GM18505 (cell line): Measurements from ENCODE around the gene POR.

Source experiments
- ATAC-seq: cut with Tn5 transposase; IDR thresholded peaks from one replicate; pipeline ENCODE4 v1.9.1; 2021; ENCODE audit not compliant: unreplicated experiment
- POLR2A ChIP-seq: IDR thresholded peaks from 4 replicates; pipeline ENCODE4 v1.6.1; 2011; ENCODE audit warnings: borderline replicate concordance; ENCODE audit not compliant: insufficient read depth, insufficient read length; ENCODE audit errors: extremely low read depth

POR gene

DNA sequence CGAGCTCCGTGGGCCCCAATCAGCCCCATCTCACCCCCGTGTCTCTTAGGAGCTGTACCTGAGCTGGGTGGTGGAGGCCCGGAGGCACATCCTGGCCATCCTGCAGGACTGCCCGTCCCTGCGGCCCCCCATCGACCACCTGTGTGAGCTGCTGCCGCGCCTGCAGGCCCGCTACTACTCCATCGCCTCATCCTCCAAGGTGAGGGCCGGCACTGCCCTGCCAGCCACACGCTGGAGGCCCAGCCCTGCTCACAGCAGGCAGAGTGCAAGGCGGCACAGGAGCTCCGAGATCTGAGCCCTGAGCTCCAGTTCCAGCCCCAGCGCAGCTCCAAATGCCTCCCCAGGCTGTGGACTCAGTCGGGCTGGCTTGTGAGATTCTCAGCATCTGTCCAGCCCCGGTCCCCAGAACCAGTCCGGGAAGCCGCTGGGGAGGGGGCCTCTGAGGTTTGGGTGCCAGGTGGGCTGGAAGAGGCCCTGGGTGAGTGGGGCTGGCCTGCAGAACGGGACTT, 70.1 kb downstream of the POR start:
- no peak for TF ChIP-seq POLR2A
- ATAC-seq, result no peak

DNA sequence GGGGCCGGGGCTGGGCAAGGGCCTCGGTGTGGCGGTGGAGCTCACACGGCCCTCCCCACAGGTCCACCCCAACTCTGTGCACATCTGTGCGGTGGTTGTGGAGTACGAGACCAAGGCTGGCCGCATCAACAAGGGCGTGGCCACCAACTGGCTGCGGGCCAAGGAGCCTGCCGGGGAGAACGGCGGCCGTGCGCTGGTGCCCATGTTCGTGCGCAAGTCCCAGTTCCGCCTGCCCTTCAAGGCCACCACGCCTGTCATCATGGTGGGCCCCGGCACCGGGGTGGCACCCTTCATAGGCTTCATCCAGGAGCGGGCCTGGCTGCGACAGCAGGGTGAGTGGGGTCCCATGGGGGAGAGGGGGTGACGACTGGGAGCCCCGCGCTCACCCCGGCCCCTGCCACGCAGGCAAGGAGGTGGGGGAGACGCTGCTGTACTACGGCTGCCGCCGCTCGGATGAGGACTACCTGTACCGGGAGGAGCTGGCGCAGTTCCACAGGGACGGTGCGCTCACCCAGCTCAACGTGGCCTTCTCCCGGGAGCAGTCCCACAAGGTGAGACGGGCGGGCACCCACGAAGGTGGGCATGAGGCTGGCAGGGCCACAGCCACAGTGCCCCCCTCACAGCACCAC, 70.7 kb downstream of the POR start:
- ATAC-seq, result no peak
- no peak for TF ChIP-seq POLR2A

DNA sequence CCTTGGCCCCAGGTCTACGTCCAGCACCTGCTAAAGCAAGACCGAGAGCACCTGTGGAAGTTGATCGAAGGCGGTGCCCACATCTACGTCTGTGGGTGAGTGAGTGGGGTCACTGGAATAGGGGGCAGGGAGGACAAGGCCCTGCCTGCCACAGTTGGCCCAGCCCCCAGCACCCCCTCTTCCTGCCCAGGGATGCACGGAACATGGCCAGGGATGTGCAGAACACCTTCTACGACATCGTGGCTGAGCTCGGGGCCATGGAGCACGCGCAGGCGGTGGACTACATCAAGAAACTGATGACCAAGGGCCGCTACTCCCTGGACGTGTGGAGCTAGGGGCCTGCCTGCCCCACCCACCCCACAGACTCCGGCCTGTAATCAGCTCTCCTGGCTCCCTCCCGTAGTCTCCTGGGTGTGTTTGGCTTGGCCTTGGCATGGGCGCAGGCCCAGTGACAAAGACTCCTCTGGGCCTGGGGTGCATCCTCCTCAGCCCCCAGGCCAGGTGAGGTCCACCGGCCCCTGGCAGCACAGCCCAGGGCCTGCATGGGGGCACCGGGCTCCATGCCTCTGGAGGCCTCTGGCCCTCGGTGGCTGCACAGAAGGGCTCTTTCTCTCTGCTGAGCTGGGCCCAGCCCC, 71.3 kb downstream of the POR start:
- no peak for ATAC-seq

DNA sequence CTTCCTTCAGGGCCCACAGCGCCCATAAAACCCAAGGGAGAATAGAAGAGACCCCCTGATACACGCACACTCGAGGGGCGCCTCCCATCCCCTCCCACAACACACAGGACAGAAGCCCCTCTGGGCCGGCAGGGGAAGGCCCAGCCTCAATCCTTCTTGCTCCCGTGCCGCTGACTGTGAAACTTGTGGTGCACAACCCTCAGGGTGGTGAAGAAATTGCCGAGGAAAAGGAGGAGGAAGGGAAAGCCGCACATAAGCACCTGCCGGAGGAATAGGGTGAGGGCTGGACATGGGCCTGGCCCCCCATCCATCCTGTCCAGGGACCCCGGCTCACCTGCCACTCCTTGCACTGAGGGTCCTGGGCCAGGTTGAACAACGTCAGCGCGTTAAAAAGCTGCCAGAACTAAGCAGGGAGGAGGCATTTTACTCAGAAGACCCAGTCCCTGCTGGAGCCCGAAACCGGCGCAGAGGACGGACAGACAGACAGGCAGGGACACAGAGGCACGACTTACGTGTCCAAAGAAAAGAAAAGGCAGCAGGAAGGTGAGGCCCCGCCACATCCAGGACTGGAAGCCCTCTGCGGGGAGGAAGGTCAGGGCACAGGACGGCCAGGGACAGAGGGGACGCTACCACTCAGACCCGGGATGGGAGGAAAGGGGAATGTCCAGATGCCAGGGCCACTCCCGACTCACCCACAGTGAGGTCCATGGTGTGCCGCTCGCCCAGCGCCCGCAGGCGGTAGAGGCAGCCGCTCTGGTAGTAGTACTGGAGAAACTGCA, 72.3 kb downstream of the POR start:
- ATAC-seq, result no peak
- no peak for TF ChIP-seq POLR2A

More for the DNA sequence above, 71.3 kb downstream of the POR start:
- no peak for TF ChIP-seq POLR2A

DNA sequence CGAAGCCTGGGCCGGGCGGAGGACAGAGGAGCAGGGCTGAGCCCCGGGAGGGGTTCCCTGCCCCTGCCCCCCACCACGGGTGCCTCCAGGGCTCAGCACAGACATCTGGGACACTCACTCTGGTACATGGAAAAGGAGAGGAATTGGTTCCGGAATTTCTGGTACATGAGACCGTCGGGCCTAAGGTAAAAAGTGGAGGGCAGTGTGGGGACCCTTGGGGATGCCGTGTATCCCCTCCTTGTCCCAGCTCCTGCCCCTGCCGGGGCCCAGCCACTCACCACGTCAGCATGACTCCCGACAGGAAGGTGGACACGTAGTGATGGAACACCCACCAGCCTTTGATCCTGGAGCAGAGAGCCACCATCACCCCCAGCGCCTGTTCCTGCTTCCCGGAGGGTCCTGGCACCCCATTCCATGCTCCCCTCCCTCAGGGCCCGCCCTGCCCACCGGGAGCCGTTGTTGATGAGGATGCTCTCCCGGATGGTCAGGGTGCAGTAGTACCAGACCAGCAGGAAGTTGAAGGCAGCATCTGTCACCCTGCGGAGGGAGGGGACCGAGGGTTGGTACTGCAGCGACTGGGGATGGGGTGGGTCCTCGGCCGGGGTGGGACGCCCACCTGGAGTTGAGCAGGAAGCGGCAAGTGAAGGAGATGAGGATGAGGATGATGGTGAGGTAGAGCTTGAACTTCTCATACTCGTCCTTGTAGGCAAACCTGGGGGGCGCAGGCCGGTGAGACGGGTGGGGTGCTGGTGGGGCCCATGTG, 73.0 kb downstream of the POR start:
- ATAC-seq, result no peak
- TF ChIP-seq POLR2A, result no peak

DNA sequence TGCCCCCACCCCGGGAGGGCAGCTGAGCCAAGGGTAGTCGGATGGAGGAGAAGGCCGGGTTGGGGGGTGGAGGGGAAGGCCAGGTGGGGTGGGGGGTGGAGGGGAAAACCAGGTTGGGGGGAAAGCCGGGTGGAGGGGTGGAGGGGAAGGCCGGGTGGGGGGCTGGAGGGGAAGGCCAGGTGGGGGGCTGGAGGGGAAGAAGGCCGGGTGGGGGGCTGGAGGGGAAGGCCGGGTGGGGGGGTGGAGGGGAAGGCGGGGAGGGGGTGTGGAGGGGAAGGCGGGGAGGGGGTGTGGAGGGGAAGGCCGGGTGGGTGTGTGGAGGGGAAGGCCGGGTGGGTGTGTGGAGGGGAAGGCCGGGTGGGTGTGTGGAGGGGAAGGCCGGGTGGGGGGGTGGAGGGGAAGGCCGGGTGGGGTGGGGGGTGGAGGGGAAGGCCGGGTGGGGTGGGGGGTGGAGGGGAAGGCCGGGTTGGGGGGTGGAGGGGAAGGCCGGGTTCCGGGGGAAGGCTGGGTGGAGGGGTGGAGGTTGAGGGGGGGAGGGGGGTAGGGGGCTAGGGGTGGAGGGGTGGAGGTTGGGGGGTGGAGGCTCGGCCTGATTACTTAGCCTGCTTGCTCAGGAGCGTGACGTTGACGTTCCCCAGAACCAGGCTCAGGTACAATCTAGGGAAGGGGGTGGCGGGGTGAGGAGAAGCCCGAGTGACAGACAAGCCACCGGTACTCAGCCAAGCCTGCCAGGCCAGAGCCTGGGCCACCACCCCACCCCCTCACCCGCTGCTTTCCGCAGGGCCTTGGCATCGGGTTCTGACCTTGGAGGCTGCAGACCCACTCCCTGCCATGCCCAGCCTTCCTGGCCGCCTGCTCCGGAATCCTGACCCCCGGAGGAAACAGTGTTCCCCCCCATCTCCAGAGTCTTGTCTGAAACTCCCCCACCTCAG, 73.9 kb downstream of the POR start:
- no peak for ATAC-seq
- no peak for TF ChIP-seq POLR2A

DNA sequence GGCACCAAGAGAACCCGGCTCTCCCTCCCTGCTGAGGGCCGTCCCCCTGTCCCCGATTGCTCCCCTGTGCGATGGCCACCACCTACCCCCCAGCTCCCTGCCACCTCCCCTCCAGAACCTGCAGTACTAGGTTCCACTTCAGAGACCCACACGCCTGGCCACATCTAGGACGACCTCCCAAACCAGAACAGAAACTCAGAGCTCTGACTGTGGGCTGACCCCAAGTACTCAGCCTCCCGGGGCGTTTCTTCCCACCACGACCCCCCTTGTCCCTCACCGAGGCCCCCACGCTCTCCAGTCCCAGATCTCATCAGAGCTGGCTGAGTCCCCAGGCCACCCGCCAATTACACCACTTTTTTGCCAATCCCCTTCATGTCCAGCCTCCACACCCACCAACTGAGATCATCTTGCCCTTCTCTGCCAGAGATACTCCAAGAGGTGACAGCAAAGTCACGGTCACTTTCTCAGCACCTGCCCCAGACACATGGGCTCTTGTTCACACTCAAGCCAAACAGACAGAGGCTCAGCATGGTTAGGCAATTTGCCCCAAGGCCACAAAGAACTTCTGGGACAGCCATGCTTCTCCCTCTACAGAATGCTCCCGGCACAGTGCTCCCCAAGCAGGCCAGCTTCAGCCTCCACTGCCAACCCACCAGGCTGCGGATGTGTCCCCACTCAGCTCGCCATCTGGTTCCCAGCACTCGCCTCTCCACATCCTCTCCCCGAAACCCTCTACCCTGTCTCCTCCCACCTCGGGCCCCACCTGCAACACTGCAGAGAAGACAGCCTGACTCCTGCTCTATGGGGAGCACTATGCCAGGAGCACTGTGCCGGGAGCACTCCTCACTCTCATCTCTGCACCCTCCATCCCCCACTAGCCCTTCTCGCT, 74.8 kb downstream of the POR start:
- TF ChIP-seq POLR2A, result no peak
- ATAC-seq, result no peak

DNA sequence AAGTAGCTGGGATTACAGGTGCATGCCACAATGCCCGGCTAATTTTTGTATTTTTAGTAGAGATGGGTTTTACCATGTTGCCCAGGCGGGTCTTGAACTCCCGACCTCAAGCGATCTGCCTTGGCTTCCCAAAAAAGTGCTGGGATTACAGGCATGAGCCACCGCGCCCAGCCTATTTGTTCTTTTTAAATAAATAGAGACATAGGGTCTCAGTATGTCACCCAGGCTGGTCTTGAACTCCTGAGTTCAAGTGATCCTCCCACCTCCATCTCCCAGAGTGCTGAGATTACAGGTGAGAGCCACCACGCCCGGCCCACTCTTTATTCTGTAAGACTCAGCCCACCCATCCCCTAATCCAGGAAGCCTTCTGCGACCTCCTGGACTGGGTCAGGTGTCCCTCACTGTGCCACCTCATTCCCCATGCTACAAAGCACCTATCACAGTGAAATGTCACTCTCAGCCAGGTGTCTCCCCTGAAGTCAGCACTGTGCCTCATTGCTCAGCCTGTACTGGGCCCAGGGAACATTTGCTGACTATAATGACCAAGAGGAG, 76.7 kb downstream of the POR start:
- no peak for TF ChIP-seq POLR2A
- ATAC-seq, result no peak

DNA sequence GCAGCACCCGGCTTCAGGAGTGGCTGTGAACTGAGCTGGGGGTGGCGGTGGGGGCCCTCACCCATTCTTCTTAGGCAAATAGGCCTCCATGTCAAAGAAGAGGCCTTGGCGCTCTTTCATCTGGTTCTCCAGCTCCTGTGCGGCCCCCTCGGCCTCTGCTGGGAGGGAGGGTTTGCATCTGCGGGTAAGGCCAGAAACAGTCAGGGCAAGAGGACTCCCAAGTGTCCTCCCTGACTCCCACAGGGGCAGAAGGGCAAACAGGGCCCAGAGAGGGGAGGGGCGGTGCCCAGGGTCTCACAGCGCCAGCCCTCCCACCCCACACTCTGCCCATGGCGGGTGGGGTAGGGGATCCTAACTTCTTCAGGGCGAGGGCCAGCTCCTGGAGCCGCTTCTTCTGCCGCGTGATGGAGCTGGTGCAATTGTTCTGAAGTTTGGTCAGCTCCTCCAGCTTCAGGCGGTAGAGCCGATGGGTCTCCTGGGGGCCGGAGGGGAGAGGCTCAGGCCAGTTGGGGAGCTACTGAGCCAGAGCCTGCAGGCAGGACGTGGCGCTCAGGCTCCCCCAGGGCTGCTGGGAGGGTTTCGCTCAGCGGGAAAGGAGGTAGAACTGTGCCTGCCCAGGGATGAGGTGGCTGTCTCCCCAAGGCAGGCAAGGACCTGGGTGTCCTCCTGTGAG, 77.3 kb downstream of the POR start:
- TF ChIP-seq POLR2A, result no peak
- ATAC-seq, result no peak

DNA sequence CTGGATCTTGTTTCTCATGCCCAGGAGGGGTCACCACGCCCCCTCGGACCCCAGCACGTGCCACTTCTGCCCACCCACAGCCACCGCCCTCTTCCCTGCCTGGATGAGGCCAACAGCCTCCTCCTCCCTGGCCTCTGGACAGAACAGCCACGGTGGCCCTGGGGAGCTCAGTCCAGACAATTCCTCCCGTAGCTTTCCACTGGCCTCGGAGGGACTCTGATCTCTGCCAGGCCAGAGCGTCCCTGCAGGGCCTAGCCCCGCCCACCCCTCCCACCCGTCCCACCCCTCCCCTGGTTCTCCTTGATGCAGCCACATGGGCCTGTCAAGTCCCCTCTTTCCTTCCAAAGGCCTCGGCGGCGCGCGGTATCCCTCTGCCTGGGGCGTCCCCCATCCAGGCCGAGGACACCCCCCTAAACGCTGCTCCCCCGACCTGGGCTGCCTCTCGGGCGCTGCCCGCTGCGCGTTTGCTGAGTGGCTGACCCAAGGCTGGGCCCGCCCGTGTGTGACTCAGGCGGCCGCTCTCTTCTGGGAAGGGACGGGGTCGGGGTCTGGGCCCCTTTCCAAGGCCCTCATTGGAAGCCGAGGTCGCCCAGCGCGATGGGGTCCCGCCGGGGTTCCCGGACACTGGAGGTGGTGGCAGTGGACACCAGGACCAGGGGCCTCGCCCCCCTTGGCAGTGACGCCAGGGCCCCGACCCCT, 78.9 kb downstream of the POR start:
- no peak for TF ChIP-seq POLR2A
- ATAC-seq, result peak; percentile 13

DNA sequence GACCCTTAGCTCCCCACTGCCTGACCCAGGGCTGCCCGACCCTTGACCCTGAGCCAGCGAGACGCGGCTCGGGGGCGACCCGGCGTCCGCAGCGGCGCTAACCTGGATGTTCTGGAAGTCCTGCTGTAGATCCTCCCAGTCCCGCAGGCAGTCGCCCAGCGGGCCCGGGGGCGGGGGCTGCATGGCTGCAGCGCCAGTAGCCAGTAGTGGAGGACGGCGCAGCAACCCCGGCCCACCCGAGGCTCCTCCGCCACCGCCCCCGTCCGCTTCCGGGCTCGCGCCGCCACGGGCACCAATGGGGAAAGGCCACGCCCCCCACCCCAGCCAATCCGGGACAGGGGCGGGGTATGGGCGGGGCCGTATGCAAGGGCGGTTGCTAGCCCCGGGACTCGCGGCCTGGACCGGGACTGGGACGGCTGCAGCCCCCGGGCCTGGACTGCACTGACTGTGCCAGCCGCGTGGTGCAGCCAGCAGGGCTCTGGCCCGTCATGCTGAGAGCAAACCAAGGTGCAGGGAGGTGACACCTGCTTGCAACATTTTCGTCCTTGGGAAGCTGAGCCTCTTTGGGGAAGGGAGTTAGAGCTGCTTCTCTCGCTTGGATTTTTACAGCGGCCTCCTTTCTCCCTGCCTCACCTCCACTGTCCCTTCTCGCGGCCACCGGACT, 79.6 kb downstream of the POR start, which contains the start of gene TMEM120A:
TMEM120A (minus strand) TSS at position 208 of the 664 bp plus-strand sequence; CDS start at position 183, 25 bp downstream.
- peak; percentile 93 for ATAC-seq
- TF ChIP-seq POLR2A, result peak; percentile 62
